NCI-H187 (cell line): ENCODE results near the gene KMT2E.

ENCODE experiments used
- DNase-seq, 2 experiments: peaks; one replicate each; lab custom pipeline; 2025; lab: John Stamatoyannopoulos, UW

Gene KMT2E

DNA sequence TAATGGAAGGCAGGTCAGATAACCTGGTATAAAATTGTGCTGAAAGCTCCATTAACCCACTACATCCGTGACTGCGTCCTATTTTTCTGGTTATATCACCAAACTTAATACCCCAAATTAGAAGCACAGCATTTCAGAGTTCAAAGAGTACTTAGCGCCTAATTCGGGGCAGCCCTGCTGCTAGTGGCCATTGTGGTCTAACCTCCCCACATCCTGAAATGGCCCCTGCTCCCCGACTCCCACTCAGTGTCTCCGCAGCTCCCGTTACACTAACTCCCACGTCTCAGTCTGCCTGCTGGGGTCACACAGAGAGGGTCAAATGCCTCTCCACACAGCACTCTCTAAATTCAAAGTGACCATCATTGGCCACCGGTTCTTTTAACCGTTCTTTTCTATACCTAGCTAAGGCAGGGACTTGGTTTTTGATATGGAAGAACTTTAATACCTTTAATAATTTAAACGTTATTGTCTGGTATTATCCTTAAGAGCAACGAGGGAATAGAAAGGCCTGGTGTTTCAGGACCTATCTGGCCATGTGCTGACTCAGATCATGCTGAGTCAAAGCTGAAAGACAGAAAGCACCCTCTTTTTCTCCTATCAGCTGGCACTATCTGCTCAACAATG, 117.1 kb downstream of the KMT2E start:
- no peak for DNase-seq

DNA sequence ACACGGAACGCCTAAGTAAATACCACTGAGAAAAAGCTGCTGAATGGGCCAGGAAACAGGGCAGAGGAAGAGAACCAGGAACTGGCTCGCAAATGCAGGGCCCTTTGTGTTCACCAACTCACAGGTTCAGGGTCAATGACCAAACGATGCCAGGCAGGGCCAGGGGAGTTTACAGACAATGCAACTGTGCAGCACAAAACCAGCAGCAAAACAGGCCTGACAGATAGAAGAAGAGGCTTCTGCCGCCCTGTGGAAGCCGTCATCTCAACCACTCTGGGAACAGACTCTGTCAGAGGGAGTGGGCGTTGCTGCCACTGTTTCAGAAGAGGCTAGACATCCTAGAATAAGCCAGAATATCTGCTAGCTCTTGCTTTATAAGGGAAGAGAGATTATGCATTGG, 117.9 kb downstream of the KMT2E start:
- no peak for DNase-seq

DNA sequence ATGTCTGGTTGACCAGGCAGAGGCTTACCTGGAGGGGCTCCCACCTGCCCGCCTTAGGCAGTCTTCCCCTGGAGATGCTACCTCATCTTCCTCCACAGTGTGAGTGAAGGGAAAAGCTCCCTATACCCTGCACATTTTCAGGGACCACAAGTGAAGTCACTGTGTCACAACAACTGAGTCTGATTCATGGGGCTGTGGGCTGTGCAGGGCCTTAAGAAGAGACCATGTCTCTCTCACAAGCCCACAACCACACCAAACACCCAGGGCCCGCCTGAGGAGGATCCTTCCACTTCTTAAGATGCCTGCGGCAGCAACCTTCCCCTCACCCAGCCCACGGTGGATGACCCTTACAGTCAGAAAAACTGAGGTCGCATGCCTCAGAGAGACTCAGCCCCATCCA, 118.3 kb downstream of the KMT2E start:
- no peak for DNase-seq

DNA sequence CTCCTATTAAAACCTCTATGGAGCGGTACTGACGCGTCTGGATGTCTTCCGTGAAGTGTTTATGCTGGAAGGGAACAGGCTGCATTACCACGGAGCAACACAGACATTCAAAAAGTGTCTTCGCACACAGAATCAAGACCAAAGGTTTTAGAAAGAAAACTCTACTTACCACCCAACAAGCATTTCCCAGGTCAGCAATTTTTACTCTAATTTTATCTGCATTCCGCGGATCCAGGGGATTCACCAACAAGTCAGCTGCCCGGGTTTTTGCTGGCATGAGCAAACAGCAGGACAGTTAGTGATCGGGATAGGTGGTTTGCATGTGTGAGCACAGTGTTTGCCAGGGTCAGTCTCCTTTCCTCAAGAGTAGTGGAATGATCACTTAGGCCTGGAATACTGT, 118.8 kb downstream of the KMT2E start:
- DNase-seq: no peak

- DNase-seq: no peak
Measured at GRCh38 chr7:105133358-105133757, 119.4 kb downstream of the KMT2E start.

GRCh38 chr7:105133986-105134655, 120.1 kb downstream of the KMT2E start:
- no peak for DNase-seq

GRCh38 chr7:105136221-105136620, 122.2 kb downstream of the KMT2E start:
- no peak for DNase-seq

GRCh38 chr7:105137898-105138297, 123.9 kb downstream of the KMT2E start:
- no peak for DNase-seq

GRCh38 chr7:105139381-105139780, 125.4 kb downstream of the KMT2E start:
- DNase-seq: no peak

DNA sequence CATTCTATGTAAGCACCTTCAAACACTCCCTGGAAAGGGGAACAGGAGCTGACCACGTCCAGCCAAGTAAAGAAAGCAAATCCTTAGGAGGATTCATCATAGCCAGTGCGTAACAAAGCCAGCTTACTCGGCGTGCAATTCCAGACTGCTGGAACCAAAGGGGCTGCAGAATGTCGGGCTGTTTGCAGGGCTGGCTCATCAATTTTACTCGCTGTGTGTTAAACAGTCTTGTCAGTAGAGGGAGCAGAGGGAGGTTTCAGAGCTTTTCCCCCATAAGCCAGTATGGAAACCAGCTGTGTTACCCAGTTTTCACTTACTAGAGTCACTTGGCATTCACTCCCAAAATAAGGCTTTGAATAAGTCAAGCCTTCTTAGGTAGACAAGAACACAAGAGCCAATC, 127.1 kb downstream of the KMT2E start:
- no peak for DNase-seq

GRCh38 chr7:105149827-105150226, 135.8 kb downstream of the KMT2E start:
- no peak for DNase-seq

GRCh38 chr7:105151152-105151551, 137.1 kb downstream of the KMT2E start:
- no peak for DNase-seq

DNA sequence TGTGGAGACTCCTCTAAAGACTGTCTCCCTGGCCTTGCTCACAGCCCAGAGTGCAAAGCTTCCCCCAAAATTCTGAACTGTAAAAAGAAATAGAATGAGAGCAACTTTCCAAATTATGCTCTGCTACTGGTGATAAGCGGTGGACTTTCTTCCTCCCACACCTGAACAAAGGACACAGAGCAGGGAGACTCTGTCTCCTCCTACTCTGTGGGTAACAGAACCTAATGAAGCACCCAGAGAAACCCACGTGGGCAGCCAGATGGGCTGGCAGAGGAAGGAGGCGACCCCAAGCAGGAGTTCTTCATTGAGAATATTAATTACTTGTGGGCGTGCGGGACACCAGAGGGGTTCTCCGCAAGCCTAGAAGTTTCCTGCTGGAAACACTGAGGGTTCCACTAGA, 139.5 kb downstream of the KMT2E start:
- DNase-seq: no peak

DNA sequence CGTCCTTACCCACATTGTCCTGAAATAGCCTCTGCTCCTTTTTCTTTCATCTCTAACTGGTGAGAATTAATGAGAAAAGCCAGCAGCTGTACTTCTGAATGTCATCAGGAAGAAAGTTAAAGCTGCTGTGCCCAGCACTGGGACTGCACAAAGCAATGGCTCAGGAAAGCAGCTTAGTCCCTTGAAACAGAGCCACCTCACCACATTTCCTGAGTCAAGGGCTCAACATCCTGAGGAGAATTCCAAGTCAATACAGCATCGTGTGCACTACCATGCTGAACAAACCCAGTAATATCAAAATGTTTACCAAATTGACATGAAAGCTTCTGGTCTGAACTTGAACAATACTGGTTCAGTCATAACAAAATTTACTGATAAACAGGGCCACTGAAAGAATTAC, 140.1 kb downstream of the KMT2E start:
- DNase-seq: no peak

- DNase-seq: no peak
Measured at GRCh38 chr7:105156731-105157130, 142.7 kb downstream of the KMT2E start.

DNA sequence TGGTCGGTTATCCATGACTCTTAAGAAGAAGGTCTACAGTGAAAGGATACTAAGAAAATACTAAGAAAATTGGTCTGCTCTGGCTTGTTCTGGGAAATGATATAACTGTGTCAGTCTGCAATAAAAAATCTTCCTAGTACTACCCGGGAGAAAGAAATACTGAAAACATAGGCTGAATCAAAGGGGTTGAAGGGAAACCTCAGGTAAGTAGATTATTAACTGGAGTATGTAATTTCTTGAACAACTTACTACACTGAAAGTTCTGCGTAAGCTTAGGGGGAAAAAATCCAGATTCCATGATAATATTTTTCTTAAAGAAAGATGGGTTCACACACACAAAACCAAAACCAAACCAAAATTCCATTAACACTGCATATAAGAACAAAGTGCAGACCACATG, 143.3 kb downstream of the KMT2E start:
- no peak for DNase-seq

- DNase-seq: no peak
Measured at GRCh38 chr7:105161366-105161765, 147.4 kb downstream of the KMT2E start.
